Peyer's patch (tissue), 4 donors: ENCODE results near the gene GPATCH11. TPM values are rescaled to one million over a fixed set of nuclear protein-coding genes. Genes with fewer than 3 reads are reported as not detected.

Experiments used
- DNase-seq, 3 donors: peaks; one replicate each; pipeline ENCODE4 v3.0.0-alpha.2; 2017 to 2019
- H3K27ac ChIP-seq, 4 donors: fragments of 200-600 bp; sonication (generic); one replicate each; pipeline ENCODE4 v1.5.1; 2016 to 2019
- H3K27me3 ChIP-seq, 2 donors: fragments of 200-600 bp; sonication (generic); one replicate each; pipeline ENCODE4 v1.5.1; 2019
- H3K36me3 ChIP-seq, 3 donors: fragments of 200-600 bp; sonication (generic); one replicate each; pipeline ENCODE4 v1.5.1; 2016 to 2019
- H3K4me1 ChIP-seq, 4 donors: fragments of 200-600 bp; sonication (generic); one replicate each; pipeline ENCODE4 v1.5.1; 2016 to 2019
- H3K4me3 ChIP-seq, 4 donors: fragments of 200-600 bp; sonication (generic); 1 replicate in 3 of 4; 2 replicates in 1 of 4; pipeline ENCODE4 v1.5.1; 2016 to 2019; ENCODE audit warnings: mild to moderate bottlenecking in 1 of 4
- H3K9me3 ChIP-seq, 4 donors: fragments of 200-600 bp; sonication (generic); one replicate each; pipeline ENCODE4 v1.5.1; 2016 to 2019; ENCODE audit warnings: mild to moderate bottlenecking in 1 of 4
- CTCF ChIP-seq, 6 experiments: fragments of 450-650 bp in 4 of 6; fragments of 200-600 bp in 2 of 6; sonication (generic) in 1 of 6; IDR thresholded peaks; one replicate each; pipeline ENCODE4 v1.5.1; 2017 to 2019; ENCODE audit warnings: antibody characterized with exemption in 6 of 6, mild to moderate bottlenecking in 3 of 6, moderate library complexity in 1 of 6
- POLR2A ChIP-seq, 2 donors: fragments of 450-650 bp; IDR thresholded peaks; one replicate each; pipeline ENCODE4 v1.5.1; 2017; ENCODE audit warnings: antibody characterized with exemption in 2 of 2, mild to moderate bottlenecking in 2 of 2, moderate library complexity in 2 of 2
- total RNA-seq, 4 donors: library from RNA; depleted of rRNA; stranded (reverse); fragments of >200 nt; gene quantifications; one replicate each; pipeline ENCODE4 v1.1.0, GENCODE V29; 2016

Gene GPATCH11
- total RNA-seq, 4 donors from 2014 or later: 3.7 to 9.9 (median 5.9) TPM

- Histone ChIP-seq H3K9me3 (no peaks in the 10 kb centered on the region), H3K27me3 (no peaks in the 10 kb centered on the region), H3K4me1 (no peaks in the 10 kb centered on the region), H3K27ac (no peak overlapping the region), H3K36me3 (peaks cover 0 to 55% (median 0%) of the 10 kb centered on the region in 3 donors), H3K4me3 (no peak overlapping the region)
- TF ChIP-seq POLR2A (IDR thresholded peaks at IDR 0.05) (no peak), CTCF (IDR thresholded peaks at IDR 0.05) (no peak)
- DNase-seq: no peak
Measured at GRCh38 chr2:37117566-37117965, 33.2 kb downstream of the GPATCH11 start.

GRCh38 chr2:37119157-37119556 lies 34.8 kb downstream of the GPATCH11 start:
- DNase-seq: no peak
- peaks cover 0 to 51% (median 0%) of the 10 kb centered on the region in 3 donors for H3K36me3 ChIP-seq
- no peaks in the 10 kb centered on the region for H3K27me3 ChIP-seq
- H3K27ac ChIP-seq: no peak overlapping the region
- H3K4me1 ChIP-seq: no peaks in the 10 kb centered on the region
- no peaks in the 10 kb centered on the region for H3K9me3 ChIP-seq
- TF ChIP-seq POLR2A (IDR thresholded peaks at IDR 0.05) (no peak), CTCF (IDR thresholded peaks at IDR 0.05) (no peak)
- no peak overlapping the region for H3K4me3 ChIP-seq

- Histone ChIP-seq H3K27ac (no peak overlapping the region), H3K36me3 (peaks cover 0 to 54% (median 3%) of the 10 kb centered on the region in 3 donors), H3K27me3 (no peaks in the 10 kb centered on the region), H3K4me3 (no peak overlapping the region), H3K4me1 (no peaks in the 10 kb centered on the region), H3K9me3 (no peaks in the 10 kb centered on the region)
- TF ChIP-seq POLR2A (IDR thresholded peaks at IDR 0.05) (no peak), CTCF (IDR thresholded peaks at IDR 0.05) (no peak)
- no peak for DNase-seq
Measured at GRCh38 chr2:37125416-37125815, 41.1 kb downstream of the GPATCH11 start.

GRCh38 chr2:37132914-37133313 lies 48.6 kb downstream of the GPATCH11 start:
- peaks cover 0 to 79% (median 5%) of the 10 kb centered on the region in 3 donors for H3K36me3 ChIP-seq
- no peak overlapping the region for H3K27ac ChIP-seq
- H3K4me1 ChIP-seq: no peaks in the 10 kb centered on the region
- TF ChIP-seq CTCF (IDR thresholded peaks at IDR 0.05): no peak
- TF ChIP-seq POLR2A (IDR thresholded peaks at IDR 0.05): no peak
- H3K27me3 ChIP-seq: no peaks in the 10 kb centered on the region
- no peak overlapping the region for H3K4me3 ChIP-seq
- no peak for DNase-seq
- H3K9me3 ChIP-seq: no peaks in the 10 kb centered on the region

DNA sequence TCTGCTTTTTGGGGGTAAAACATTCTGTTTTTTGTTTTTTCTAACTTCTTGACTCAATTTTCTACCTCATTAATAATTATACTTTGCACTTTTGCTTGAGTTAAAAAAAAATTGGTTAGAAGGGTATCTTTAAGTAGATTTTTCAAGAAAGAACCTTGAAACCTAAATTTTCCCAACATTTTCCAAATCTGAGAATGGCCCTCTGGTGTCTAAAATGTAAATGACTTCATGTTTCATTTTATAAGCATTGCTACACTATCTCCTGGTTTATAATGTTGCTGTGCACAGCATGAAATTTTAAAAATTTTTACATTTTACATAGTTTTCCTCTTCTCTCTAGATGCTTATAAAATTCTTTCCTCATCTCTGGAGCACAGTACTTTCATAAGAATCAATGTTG lies 58.2 kb downstream of the GPATCH11 start:
- no peaks in the 10 kb centered on the region for H3K4me1 ChIP-seq
- no peak overlapping the region for H3K27ac ChIP-seq
- peaks cover 0 to 87% (median under 1%) of the 10 kb centered on the region in 3 donors for H3K36me3 ChIP-seq
- TF ChIP-seq CTCF (IDR thresholded peaks at IDR 0.05) (no peak), POLR2A (IDR thresholded peaks at IDR 0.05) (no peak)
- H3K9me3 ChIP-seq: no peaks in the 10 kb centered on the region
- no peaks in the 10 kb centered on the region for H3K27me3 ChIP-seq
- no peak overlapping the region for H3K4me3 ChIP-seq
- no peak for DNase-seq

DNA sequence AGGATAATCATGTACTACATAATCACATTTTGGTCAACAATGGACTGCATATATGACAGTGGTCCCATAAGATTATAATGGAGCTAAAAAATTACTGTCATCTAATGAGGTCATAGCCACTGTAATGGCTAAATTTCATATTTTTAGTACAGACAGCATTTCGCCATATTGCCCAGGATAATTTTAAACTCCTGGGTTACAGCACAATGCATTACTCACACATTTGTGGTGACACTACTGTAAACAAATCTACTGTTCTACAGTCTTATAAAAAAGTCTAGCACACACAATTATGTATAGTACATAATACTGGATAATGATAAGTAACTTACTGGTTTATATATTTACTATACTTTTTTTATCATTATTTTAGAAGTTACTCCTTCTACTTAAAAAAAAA lies 59.7 kb downstream of the GPATCH11 start:
- no peaks in the 10 kb centered on the region for H3K27me3 ChIP-seq
- peaks cover 0 to 86% (median 0%) of the 10 kb centered on the region in 3 donors for H3K36me3 ChIP-seq
- no peaks in the 10 kb centered on the region for H3K4me1 ChIP-seq
- H3K4me3 ChIP-seq: no peak overlapping the region
- no peak for DNase-seq
- no peak overlapping the region for H3K27ac ChIP-seq
- H3K9me3 ChIP-seq: no peaks in the 10 kb centered on the region
- TF ChIP-seq CTCF (IDR thresholded peaks at IDR 0.05) (no peak), POLR2A (IDR thresholded peaks at IDR 0.05) (no peak)
